ENCODE results near the gene LRRC28. TPM values are rescaled to one million over a fixed set of nuclear protein-coding genes. Genes with fewer than 3 reads are reported as not detected.

The LRRC28 gene
- polyA plus RNA-seq (2011; rRNA removed): 23.5 and 30.4 TPM in 2 replicates
- polyA minus RNA-seq (2011; rRNA and poly(A)+ RNA removed): 13.4 and 21.2 TPM in 2 replicates

GRCh38 chr15:99250857-99251841 is at the start of gene LRRC28:
LRRC28 (plus strand) TSS chr15:99251481; CDS start chr15:99255958, 4,477 bp downstream.
- peak; percentile 95 for DNase-seq (ENCODE audit: low read depth)
- ChIA-PET POLR2A (interaction anchor here (0.6 kb wide), 1 partner anchor 27 kb away, joined by 3 read pairs; no protein-coding TSS in a partner anchor), CTCF (interaction anchor here (1.2 to 1.8 kb wide), 3 partner anchors 12 to 453 kb away, joined by 4 to 6 read pairs (median 5); no protein-coding TSS in a partner anchor)
- Histone ChIP-seq H3K27me3 (ENCODE audit: control insufficient read depth, insufficient read depth, low read length) (no peaks in the 10 kb centered on the region), H3K4me3 (ENCODE audit: low read depth, low read length) (peak within 1 kb of the TSS; percentile 90), H3K36me3 (ENCODE audit: control insufficient read depth, insufficient read depth, low read length) (no peaks in the 10 kb centered on the region)
- TF ChIP-seq CTCF (IDR thresholded peaks at IDR 0.05; ENCODE audit: insufficient read depth, low read depth, low read length): no peak

GRCh38 chr15:99202176-99202552 is 49.1 kb upstream of the LRRC28 start:
- no peak overlapping the region for H3K4me3 ChIP-seq (ENCODE audit: low read depth, low read length)
- no peak for DNase-seq (ENCODE audit: low read depth)
- CTCF ChIA-PET: interaction anchor here (0.7 to 2.2 kb wide), 5 partner anchors 9 to 101 kb away, joined by 3 to 10 read pairs (median 4); partner anchors contain the start of gene SYNM

GRCh38 chr15:99207672-99208071 is 43.6 kb upstream of the LRRC28 start:
- CTCF ChIA-PET: interaction anchor here (1.1 to 9.7 kb wide), 3 partner anchors 73 to 107 kb away, joined by 3 to 142 read pairs (median 28); partner anchors contain the start of gene SYNM
- Histone ChIP-seq H3K27me3 (ENCODE audit: control insufficient read depth, insufficient read depth, low read length) (no peaks in the 10 kb centered on the region), H3K36me3 (ENCODE audit: control insufficient read depth, insufficient read depth, low read length) (no peaks in the 10 kb centered on the region), H3K4me3 (ENCODE audit: low read depth, low read length) (no peak overlapping the region)
- DNase-seq (ENCODE audit: low read depth): no peak
- POLR2A ChIA-PET: no interaction called here
- no peak for TF ChIP-seq CTCF (IDR thresholded peaks at IDR 0.05; ENCODE audit: insufficient read depth, low read depth, low read length)

More at GRCh38 chr15:99202176-99202552, 49.1 kb upstream of the LRRC28 start:
- TF ChIP-seq CTCF (IDR thresholded peaks at IDR 0.05; ENCODE audit: insufficient read depth, low read depth, low read length): no peak
- Histone ChIP-seq H3K36me3 (ENCODE audit: control insufficient read depth, insufficient read depth, low read length) (peaks cover 3% of the 10 kb centered on the region; the same call in 1 of the 2 replicates), H3K27me3 (ENCODE audit: control insufficient read depth, insufficient read depth, low read length) (no peaks in the 10 kb centered on the region)
- POLR2A ChIA-PET: no interaction called here

GRCh38 chr15:99209326-99209725 is 42.0 kb upstream of the LRRC28 start:
- ChIA-PET CTCF (interaction anchor here (4.8 to 9.7 kb wide), 2 partner anchors 103 to 109 kb away, joined by 28 to 142 read pairs; partner anchors contain the start of gene SYNM), POLR2A (no interaction called here)

More at GRCh38 chr15:99209326-99209725, 42.0 kb upstream of the LRRC28 start:
- no peaks in the 10 kb centered on the region for H3K36me3 ChIP-seq (ENCODE audit: control insufficient read depth, insufficient read depth, low read length)
- H3K4me3 ChIP-seq (ENCODE audit: low read depth, low read length): no peak overlapping the region
- DNase-seq (ENCODE audit: low read depth): no peak
- H3K27me3 ChIP-seq (ENCODE audit: control insufficient read depth, insufficient read depth, low read length): no peaks in the 10 kb centered on the region
- TF ChIP-seq CTCF (IDR thresholded peaks at IDR 0.05; ENCODE audit: insufficient read depth, low read depth, low read length): no peak
